Measurements from ENCODE around the gene IREB2.

The IREB2 gene

DNA sequence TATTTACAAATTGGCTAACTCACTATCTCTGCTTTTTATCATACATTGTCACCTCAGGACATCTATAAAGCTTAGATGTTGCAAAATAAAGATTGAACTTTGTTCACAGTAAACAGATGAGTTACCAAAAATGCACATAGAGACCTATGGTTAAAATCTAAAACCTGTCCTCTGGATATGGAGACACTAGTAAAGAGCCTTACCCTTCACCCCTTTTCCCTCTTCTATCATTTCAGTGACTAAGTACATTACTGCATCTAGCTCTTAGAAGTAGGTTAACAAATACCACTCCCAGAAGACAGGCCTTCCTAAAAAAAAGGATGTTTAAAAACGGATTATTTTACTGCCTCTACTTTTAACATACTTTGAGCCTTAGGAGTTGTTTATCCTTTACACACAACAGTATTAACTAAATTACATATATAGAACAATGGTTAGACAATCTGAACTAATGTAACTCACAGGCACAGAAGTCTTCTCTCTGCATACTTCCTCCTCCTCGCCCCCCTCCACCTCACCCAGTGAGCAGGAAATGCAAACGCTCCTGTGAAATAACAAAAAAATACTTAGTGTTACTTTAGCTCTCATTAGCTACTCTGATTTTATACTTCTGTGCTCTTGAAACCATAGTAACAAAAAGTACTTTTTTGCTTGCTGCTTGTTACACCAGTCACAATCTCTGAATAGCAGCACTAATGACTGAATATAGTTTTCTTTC, 23.3 kb downstream of the IREB2 start:
- H3K4me1 ChIP-seq (ENCODE audit: control insufficient read depth, insufficient read depth, low read length): no peaks in the 10 kb centered on the region
- H3K4me3 ChIP-seq (ENCODE audit: insufficient read depth, low read depth, low read length): no peak overlapping the region
- WGBS, 2 experiments: 52 to 77% methylated on average over 3 of the region's 3 CpGs
- no peak overlapping the region for H3K27ac ChIP-seq (ENCODE audit: insufficient read depth, low read depth, low read length, poor library complexity, severe bottlenecking)
- no peaks in the 10 kb centered on the region for H3K9me3 ChIP-seq (ENCODE audit: control insufficient read depth, low read length)
- H3K36me3 ChIP-seq (ENCODE audit: control insufficient read depth, insufficient read depth, low read length): peaks cover 23% of the 10 kb centered on the region
- no peaks in the 10 kb centered on the region for H3K27me3 ChIP-seq (ENCODE audit: control insufficient read depth, insufficient read depth, low read length, poor library complexity, severe bottlenecking)

DNA sequence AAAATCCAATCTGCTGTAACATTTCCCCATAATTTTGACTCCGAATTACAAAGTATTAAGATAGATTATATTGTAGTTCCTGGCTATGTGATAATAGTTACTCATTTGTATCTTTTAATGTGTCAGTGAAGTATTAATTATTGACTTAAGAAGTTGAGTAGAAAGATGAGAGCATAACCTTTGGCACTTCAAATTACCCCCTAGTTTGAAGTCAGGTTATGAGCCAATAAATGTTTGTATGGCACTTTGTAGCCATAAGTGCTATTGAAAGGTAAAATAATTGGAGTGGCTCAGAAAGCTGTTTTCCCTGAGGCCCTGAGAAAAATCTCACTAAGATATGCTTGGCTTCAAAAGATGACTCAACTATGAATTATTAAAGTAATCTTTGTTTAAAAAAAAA, 31.0 kb downstream of the IREB2 start:
- WGBS, 2 experiments: 100% methylated on average over 1 of the region's 1 CpG; no CpG with 5 or more reads in 1 of the 2 experiments

GRCh38 chr15:78477295-78477694, 39.3 kb downstream of the IREB2 start:
- no peaks in the 10 kb centered on the region for H3K27me3 ChIP-seq (ENCODE audit: control insufficient read depth, insufficient read depth, low read length, poor library complexity, severe bottlenecking)
- H3K36me3 ChIP-seq (ENCODE audit: control insufficient read depth, insufficient read depth, low read length): peaks cover 52% of the 10 kb centered on the region
- no peak overlapping the region for H3K4me3 ChIP-seq (ENCODE audit: insufficient read depth, low read depth, low read length)
- H3K27ac ChIP-seq (ENCODE audit: insufficient read depth, low read depth, low read length, poor library complexity, severe bottlenecking): no peak overlapping the region
- WGBS, 2 experiments: 78 to 80% methylated on average over 5 of the region's 5 CpGs
- no peaks in the 10 kb centered on the region for H3K4me1 ChIP-seq (ENCODE audit: control insufficient read depth, insufficient read depth, low read length)
- H3K9me3 ChIP-seq (ENCODE audit: control insufficient read depth, low read length): no peaks in the 10 kb centered on the region

More for the DNA sequence above, 31.0 kb downstream of the IREB2 start:
- Histone ChIP-seq H3K4me3 (ENCODE audit: insufficient read depth, low read depth, low read length) (no peak overlapping the region), H3K27ac (ENCODE audit: insufficient read depth, low read depth, low read length, poor library complexity, severe bottlenecking) (no peak overlapping the region), H3K27me3 (ENCODE audit: control insufficient read depth, insufficient read depth, low read length, poor library complexity, severe bottlenecking) (no peaks in the 10 kb centered on the region), H3K36me3 (ENCODE audit: control insufficient read depth, insufficient read depth, low read length) (peaks cover 71% of the 10 kb centered on the region), H3K4me1 (ENCODE audit: control insufficient read depth, insufficient read depth, low read length) (no peaks in the 10 kb centered on the region), H3K9me3 (ENCODE audit: control insufficient read depth, low read length) (no peaks in the 10 kb centered on the region)

DNA sequence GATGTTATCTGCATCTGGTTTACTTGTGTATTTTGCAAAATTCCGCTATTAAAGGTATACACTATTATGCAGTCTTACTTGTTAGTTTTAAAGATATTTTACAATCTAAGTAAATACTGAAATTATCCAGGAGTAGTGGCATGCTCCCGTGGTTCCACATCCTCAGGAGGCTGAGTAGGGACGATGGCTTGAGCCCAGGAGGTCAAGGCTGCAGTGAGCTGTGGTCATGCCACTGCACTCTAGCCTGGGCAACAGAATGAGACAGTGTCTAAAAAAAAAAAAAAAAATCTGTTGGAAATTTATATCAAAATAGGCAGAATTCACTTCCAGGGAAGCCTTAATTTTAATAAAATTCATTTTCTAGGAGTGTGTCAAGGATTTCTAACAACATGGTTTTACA, 41.6 kb downstream of the IREB2 start:
- no peak overlapping the region for H3K4me3 ChIP-seq (ENCODE audit: insufficient read depth, low read depth, low read length)
- H3K27me3 ChIP-seq (ENCODE audit: control insufficient read depth, insufficient read depth, low read length, poor library complexity, severe bottlenecking): no peaks in the 10 kb centered on the region
- no peak overlapping the region for H3K27ac ChIP-seq (ENCODE audit: insufficient read depth, low read depth, low read length, poor library complexity, severe bottlenecking)
- peaks cover 51% of the 10 kb centered on the region for H3K36me3 ChIP-seq (ENCODE audit: control insufficient read depth, insufficient read depth, low read length)
- no peaks in the 10 kb centered on the region for H3K4me1 ChIP-seq (ENCODE audit: control insufficient read depth, insufficient read depth, low read length)
- H3K9me3 ChIP-seq (ENCODE audit: control insufficient read depth, low read length): no peaks in the 10 kb centered on the region
- WGBS, 2 experiments: 96 to 100% methylated on average over 2 to 3 of the region's 3 CpGs

- 89 to 91% methylated on average over 6 of the region's 7 CpGs for WGBS, 2 experiments
- Histone ChIP-seq H3K27me3 (ENCODE audit: control insufficient read depth, insufficient read depth, low read length, poor library complexity, severe bottlenecking) (no peaks in the 10 kb centered on the region), H3K27ac (ENCODE audit: insufficient read depth, low read depth, low read length, poor library complexity, severe bottlenecking) (no peak overlapping the region), H3K9me3 (ENCODE audit: control insufficient read depth, low read length) (no peaks in the 10 kb centered on the region), H3K4me1 (ENCODE audit: control insufficient read depth, insufficient read depth, low read length) (no peaks in the 10 kb centered on the region), H3K36me3 (ENCODE audit: control insufficient read depth, insufficient read depth, low read length) (peaks cover 59% of the 10 kb centered on the region), H3K4me3 (ENCODE audit: insufficient read depth, low read depth, low read length) (no peak overlapping the region)
Observed at GRCh38 chr15:78481917-78482316, 43.9 kb downstream of the IREB2 start.

GRCh38 chr15:78492872-78493271, 54.9 kb downstream of the IREB2 start:
- Histone ChIP-seq H3K9me3 (ENCODE audit: control insufficient read depth, low read length) (no peaks in the 10 kb centered on the region), H3K27me3 (ENCODE audit: control insufficient read depth, insufficient read depth, low read length, poor library complexity, severe bottlenecking) (no peaks in the 10 kb centered on the region), H3K27ac (ENCODE audit: insufficient read depth, low read depth, low read length, poor library complexity, severe bottlenecking) (no peak overlapping the region), H3K4me1 (ENCODE audit: control insufficient read depth, insufficient read depth, low read length) (no peaks in the 10 kb centered on the region), H3K4me3 (ENCODE audit: insufficient read depth, low read depth, low read length) (no peak overlapping the region), H3K36me3 (ENCODE audit: control insufficient read depth, insufficient read depth, low read length) (peaks cover 41% of the 10 kb centered on the region)
- 92% methylated on average over 1 of the region's 1 CpG; no CpG with 5 or more reads in 1 of the 2 experiments for whole genome bisulfite sequencing, 2 experiments

DNA sequence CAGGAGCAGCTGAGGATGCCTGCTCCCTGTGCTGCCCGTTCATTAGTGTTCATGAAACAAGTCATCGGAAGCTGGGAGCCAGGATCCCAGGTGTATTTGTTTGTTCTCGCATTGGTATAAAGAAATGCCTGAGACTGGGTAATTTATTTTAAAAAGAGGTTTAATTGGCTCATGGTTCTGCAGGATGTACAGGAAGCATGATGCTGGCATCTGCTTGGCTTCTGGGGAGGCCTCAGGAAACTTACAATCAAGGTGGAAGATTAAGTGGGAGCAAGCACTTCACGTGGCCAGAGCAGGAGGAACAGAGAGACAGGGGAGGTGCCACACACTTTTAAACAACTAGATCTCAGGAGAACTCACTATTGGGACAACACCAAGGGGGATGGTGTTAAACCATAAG, 63.8 kb downstream of the IREB2 start:
- H3K4me3 ChIP-seq (ENCODE audit: insufficient read depth, low read depth, low read length): no peak overlapping the region
- 97% methylated on average over 4 of the region's 4 CpGs for whole genome bisulfite sequencing, 2 experiments
- no peaks in the 10 kb centered on the region for H3K27me3 ChIP-seq (ENCODE audit: control insufficient read depth, insufficient read depth, low read length, poor library complexity, severe bottlenecking)
- H3K4me1 ChIP-seq (ENCODE audit: control insufficient read depth, insufficient read depth, low read length): no peaks in the 10 kb centered on the region
- H3K9me3 ChIP-seq (ENCODE audit: control insufficient read depth, low read length): no peaks in the 10 kb centered on the region
- peaks cover 34% of the 10 kb centered on the region for H3K36me3 ChIP-seq (ENCODE audit: control insufficient read depth, insufficient read depth, low read length)
- H3K27ac ChIP-seq (ENCODE audit: insufficient read depth, low read depth, low read length, poor library complexity, severe bottlenecking): no peak overlapping the region

DNA sequence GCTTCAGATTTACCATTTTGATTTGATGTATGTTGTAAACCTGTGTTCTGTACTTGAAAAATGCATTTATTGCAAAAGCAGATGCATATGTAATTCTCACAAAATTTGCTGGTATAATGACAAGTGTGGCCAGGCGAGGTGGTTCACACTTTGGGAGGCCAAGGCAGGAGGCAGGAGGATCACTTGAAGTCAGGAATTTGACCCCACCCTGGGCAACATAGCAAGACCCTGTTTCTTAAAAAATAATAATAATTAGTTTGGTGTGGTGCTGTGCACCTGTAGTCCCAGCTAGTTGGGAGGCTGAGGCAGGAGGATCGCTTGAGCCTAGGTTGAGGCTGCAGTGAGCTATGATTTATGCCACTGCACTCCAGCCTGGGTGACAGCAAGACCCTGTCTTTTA, 64.6 kb downstream of the IREB2 start:
- 95% methylated on average over 2 of the region's 2 CpGs for WGBS, 2 experiments
- H3K36me3 ChIP-seq (ENCODE audit: control insufficient read depth, insufficient read depth, low read length): peaks cover 28% of the 10 kb centered on the region
- peaks cover 2% of the 10 kb centered on the region for H3K27me3 ChIP-seq (ENCODE audit: control insufficient read depth, insufficient read depth, low read length, poor library complexity, severe bottlenecking)

DNA sequence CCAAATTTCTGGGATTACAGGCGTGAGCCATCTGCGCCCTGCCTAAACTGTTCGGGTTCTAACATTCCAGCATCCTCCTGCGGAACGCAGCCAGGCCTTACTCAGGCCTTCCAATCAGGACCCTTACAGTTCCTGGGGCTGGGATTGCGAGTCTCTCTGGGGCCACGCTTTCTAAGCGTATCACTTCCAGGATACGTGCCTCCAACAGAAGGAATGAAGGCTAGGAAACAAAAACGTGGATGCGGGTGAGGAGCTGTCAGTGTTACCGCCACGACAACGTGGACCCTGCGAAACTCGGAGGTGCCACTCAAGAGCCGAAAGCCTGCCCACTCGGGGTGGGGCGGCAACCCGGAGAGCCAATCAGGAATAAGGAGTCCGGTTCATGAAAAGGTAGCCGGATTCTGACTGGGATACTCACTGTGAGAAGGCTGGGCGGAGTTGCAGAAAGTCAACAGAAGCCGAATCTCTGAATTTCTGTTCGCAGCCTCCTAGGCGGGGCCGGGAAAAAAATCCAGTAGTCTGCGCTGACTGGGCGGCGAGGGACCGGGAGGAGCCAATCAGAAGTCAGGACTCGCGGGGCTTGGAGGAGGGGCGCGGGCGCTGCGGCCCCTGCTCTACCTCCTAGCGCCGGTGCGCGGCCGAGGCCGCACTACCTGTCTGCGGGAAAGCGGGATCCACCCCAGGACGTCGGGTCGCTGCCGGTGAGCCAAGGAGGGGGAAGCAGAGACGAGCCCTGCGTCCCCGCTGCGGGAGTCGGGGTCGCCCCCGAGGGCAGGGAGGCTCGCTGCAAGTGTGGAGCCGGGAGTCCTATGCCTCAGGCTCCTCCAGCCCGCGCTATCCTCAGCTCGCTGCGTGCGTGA, 69.2 kb downstream of the IREB2 start, which contains the start of gene HYKK:
HYKK (plus strand) TSS at position 607 of the 860 bp plus-strand sequence. CDS start 5,512 bp downstream, outside the sequence.
- Histone ChIP-seq H3K4me1 (ENCODE audit: control insufficient read depth, insufficient read depth, low read length) (no peaks in the 10 kb centered on the region), H3K9me3 (ENCODE audit: control insufficient read depth, low read length) (no peaks in the 10 kb centered on the region), H3K4me3 (ENCODE audit: insufficient read depth, low read depth, low read length) (peak within 1 kb of the TSS; percentile 62), H3K27ac (ENCODE audit: insufficient read depth, low read depth, low read length, poor library complexity, severe bottlenecking) (no peak within 1 kb of the TSS), H3K36me3 (ENCODE audit: control insufficient read depth, insufficient read depth, low read length) (no peaks in the 10 kb centered on the region), H3K27me3 (ENCODE audit: control insufficient read depth, insufficient read depth, low read length, poor library complexity, severe bottlenecking) (peaks cover 27% of the 10 kb centered on the region)
- 1% methylated on average over 63 of the region's 63 CpGs for WGBS, 2 experiments

More for the DNA sequence above, 64.6 kb downstream of the IREB2 start:
- no peaks in the 10 kb centered on the region for H3K9me3 ChIP-seq (ENCODE audit: control insufficient read depth, low read length)
- H3K4me3 ChIP-seq (ENCODE audit: insufficient read depth, low read depth, low read length): no peak overlapping the region
- no peaks in the 10 kb centered on the region for H3K4me1 ChIP-seq (ENCODE audit: control insufficient read depth, insufficient read depth, low read length)
- H3K27ac ChIP-seq (ENCODE audit: insufficient read depth, low read depth, low read length, poor library complexity, severe bottlenecking): no peak overlapping the region

- H3K4me3 ChIP-seq (ENCODE audit: insufficient read depth, low read depth, low read length): peak overlapping the region; percentile 62
- no peak overlapping the region for H3K27ac ChIP-seq (ENCODE audit: insufficient read depth, low read depth, low read length, poor library complexity, severe bottlenecking)
- H3K4me1 ChIP-seq (ENCODE audit: control insufficient read depth, insufficient read depth, low read length): no peaks in the 10 kb centered on the region
- peaks cover 27% of the 10 kb centered on the region for H3K27me3 ChIP-seq (ENCODE audit: control insufficient read depth, insufficient read depth, low read length, poor library complexity, severe bottlenecking)
- 1% methylated on average over 13 of the region's 13 CpGs for WGBS, 2 experiments
- no peaks in the 10 kb centered on the region for H3K36me3 ChIP-seq (ENCODE audit: control insufficient read depth, insufficient read depth, low read length)
- no peaks in the 10 kb centered on the region for H3K9me3 ChIP-seq (ENCODE audit: control insufficient read depth, low read length)
Observed at GRCh38 chr15:78507831-78508160, 69.8 kb downstream of the IREB2 start.
